Activated CD4-positive, CD25-positive, alpha-beta regulatory T cell (primary cell): ENCODE results near the gene NPBWR2.

ENCODE experiments used
- DNase-seq, 4 experiments: peaks; one replicate each; lab custom pipeline; 2025; lab: John Stamatoyannopoulos, UW

Gene NPBWR2

GRCh38 chr20:64056889-64057627, 50.3 kb downstream of the NPBWR2 start:
- no peak for DNase-seq

- DNase-seq, result no peak
These were observed 50.8 kb downstream of the NPBWR2 start for GRCh38 chr20:64056639-64056888.

GRCh38 chr20:64055893-64056638, 51.3 kb downstream of the NPBWR2 start:
- no peak for DNase-seq

- no peak for DNase-seq
These were observed 51.9 kb downstream of the NPBWR2 start for GRCh38 chr20:64055396-64055892.

GRCh38 chr20:64053841-64054661, 53.3 kb downstream of the NPBWR2 start:
- no peak for DNase-seq
